T47D (cell line): ENCODE measurements around the gene DAND5.
"Not testable (repeated sequence)": the region's sequence is repeated elsewhere in the genome, so short reads cannot be mapped to it uniquely, and the experiment has no call there.

ENCODE experiments used
- DNase-seq, 2 experiments: peaks; one replicate each; pipeline versions ENCODE4 v3.0.0 to v3.0.0-alpha.2; 2011 to 2012; ENCODE audit warnings: low read depth in 1 of 2, low spot score in 1 of 2
- JUND ChIP-seq: IDR thresholded peaks from 2 replicates; pipeline ENCODE4 v1.6.1; 2012; ENCODE audit warnings: low read depth
- in situ Hi-C: cut with HindIII; loops from 2 replicates; pipeline ENCODE4 v1.10.0; 2016; ENCODE audit warnings: low sequenced_read_pairs, low pct_unique_long_range_greater_than_20kb

The DAND5 gene

DNA sequence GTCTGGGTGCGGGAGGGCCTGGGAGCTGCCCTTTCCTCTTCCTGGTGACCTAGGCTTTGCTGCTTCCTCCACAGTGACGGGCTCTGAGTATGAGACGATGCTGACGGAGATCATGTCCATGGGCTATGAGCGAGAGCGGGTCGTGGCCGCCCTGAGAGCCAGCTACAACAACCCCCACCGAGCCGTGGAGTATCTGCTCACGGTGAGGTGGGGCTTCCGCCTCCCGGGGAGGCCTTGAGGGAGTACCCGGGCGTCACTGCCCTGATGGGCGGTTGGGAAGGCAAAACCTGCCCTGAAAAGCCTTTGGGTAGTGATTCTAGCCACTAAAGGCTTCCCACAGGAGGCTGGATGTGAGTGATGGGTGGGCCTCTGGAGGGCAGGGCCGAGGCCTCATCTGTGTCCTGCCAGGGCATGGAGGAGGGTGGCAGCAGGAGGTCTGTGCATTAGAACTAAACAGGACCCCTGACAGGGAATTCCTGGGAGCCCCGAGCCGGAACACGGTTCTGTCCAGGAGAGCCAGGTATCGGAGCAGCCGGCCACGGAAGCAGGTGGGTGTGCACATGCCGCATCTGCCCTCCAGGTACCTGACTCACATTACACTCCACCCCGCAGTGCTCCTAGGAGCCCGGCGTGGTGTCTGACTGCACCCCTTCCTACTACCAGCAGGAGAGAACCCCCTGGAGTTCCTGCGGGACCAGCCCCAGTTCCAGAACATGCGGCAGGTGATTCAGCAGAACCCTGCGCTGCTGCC is 20.6 kb upstream of the DAND5 start:
- no peak for TF ChIP-seq JUND
- no peak for DNase-seq
- in situ Hi-C loops, result no loop called here

DNA sequence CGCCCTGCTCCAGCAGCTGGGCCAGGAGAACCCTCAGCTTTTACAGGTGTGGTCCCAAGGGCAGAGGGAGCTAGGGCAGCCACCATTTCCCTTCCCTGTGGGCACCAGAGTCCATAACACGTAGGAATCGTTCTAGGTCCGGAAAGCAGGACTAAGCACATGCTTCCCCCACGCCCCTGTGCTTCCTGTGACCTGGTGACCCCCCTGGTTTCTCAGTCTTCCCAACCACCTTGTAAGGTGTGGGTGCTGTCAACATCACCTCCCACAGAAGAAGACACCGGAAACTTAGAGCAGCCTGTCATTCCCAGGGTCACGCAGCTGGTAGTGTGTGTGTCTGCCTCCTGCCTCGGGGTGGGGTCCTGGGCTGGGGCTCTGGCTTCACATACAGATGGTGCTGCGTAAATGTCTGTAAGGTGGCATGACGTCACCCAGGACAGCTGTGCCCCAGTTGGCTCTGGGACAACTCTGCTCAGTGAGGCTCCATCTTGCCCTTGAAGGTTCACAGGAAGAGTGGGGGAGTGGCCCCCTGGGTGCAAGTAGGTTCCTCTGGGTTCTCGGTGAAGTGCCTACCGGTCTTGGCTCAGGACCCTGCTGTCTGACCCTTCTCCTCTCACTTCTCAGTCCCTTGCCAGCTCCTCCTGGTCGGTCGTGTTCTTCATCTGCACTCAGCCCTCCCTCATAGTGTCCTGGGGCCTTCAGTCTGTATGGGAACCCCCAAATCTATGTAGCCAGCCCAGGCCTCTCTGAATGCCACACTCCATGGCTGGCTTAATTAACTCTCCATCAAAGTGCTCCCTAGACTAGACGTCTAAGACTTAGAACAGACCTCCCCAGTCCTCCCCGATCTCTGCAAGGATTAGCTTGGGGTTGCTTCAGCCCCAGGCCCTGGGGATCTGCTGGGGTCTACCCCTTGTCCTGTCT is 19.8 kb upstream of the DAND5 start:
- in situ Hi-C loops, result no loop called here
- no peak for DNase-seq

DNA sequence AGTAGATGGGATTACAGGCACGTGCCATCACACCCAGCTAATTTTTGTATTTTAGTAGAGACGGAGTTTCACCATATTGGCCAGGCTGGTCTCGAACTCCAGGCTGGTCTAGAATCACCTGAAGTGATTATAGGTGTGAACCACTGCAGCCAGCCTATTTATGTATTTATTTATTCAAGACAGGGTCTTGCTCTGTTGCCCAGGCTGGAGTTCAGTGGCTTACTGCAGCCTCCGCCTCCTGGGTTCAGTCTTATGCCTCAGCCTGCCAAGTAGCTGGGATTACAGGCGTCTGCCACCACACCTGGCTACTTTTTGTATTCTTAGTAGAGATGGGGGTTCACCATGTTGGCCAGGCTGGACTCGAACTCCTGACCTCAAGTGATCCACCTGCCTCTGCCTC is 17.3 kb upstream of the DAND5 start:
- in situ Hi-C loops, DNase-seq: not testable (repeated sequence)

More for the DNA sequence above, 19.8 kb upstream of the DAND5 start:
- TF ChIP-seq JUND, result no peak

DNA sequence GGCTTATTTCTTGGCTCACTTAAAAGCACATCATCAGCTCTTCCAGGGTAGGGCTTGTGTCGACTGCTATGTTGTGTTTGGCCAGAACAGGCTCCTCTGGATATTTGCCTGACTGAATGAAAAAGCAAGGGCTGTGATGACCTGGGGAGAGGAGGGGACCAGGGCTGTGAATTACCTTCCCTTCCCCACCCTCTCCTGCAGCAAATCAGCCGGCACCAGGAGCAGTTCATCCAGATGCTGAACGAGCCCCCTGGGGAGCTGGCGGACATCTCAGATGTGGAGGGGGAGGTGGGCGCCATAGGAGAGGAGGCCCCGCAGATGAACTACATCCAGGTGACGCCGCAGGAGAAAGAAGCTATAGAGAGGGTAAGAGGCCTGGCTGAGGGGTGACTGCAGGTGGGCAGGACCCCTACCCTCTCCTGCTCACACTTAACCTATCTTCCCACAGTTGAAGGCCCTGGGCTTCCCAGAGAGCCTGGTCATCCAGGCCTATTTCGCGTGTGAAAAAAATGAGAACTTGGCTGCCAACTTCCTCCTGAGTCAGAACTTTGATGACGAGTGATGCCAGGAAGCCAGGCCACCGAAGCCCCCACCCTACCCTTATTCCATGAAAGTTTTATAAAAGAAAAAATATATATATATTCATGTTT is 16.8 kb upstream of the DAND5 start:
- in situ Hi-C loops, result no loop called here
- DNase-seq, result no peak

DNA sequence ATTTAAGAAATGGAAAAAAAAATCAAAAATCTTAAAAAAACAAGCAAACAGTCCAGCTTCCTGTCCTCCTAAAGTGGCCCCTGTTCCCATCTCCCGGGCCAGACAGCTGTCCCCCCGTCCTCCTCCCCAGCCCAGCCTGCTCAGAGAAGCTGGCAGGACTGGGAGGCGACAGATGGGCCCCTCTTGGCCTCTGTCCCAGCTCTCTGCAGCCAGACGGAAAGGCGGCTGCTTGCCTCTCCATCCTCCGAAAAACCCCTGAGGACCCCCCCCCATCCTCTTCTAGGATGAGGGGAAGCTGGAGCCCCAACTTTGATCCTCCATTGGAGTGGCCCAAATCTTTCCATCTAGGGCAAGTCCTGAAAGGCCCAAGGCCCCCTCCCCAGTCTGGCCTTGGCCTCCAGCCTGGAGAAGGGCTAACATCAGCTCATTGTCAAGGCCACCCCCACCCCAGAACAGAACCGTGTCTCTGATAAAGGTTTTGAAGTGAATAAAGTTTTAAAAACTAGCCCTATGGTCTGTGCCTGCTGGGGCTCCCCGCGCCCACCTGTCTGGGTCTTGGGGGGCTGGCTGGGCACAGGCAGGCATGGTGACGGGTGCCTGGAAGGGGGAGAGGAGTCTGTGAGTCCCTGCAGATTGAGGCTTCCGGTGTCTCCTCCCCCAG is 16.1 kb upstream of the DAND5 start:
- no peak for DNase-seq
- in situ Hi-C loops, result no loop called here
- TF ChIP-seq JUND, result no peak

More for the DNA sequence above, 16.8 kb upstream of the DAND5 start:
- no peak for TF ChIP-seq JUND

DNA sequence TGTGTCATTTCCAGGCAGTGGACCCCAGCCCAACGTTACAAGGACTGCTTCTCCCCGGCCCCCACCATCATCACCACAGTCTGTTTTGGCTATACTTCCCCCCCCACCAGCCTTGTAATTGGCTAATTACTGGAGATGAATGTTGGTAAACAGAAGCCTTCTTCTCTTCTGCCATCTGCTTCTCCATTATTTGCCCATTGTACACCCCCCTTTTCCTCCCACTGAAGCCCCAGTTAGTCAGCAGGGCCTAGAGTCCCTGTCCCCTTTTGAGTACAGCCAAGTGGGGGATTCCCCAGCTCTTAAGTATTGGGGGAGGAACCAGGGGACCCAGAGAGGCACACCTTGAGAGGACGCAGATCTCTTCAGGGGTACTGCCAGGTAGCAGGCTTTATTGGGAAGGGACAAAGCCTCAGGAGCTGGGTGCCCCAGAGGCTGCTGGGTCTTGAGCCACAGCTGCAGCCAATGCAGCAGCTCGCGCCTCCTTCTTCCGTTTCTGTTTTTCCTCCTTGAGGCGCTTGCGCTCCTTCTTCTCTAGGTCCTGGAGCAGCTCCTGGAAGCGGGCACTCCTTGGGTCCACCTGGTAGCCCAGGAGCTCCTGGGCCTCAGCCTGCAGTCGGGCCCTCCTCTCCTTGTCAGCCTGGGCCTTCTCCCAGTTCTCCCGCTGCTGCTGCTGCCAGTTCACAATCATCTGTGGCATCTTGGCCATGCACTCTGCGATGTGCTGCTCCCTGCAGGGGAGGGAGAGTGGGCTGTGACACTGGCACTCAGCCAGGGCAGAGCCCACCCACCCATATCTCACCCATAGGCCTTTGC is 15.4 kb upstream of the DAND5 start:
- DNase-seq, result no peak
- TF ChIP-seq JUND, result no peak
- in situ Hi-C loops, result no loop called here

DNA sequence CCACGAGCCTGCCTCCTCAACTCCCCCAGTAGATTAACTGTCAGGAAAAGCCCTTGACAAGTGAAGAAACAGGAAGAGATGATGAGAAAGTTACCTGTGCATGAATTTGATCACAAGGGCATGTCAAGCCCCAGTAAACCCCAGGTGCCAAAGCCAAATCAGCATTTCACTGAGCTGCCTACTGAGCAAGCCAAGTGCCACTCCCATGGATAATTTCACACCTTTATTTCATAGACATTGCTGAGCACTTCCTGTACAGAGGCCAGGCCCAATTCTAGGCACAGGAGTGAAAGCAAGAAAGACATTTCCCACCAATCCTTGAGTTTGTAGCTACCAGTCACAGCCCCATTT is 14.8 kb upstream of the DAND5 start:
- in situ Hi-C loops, result no loop called here
- DNase-seq, result no peak
- no peak for TF ChIP-seq JUND

DNA sequence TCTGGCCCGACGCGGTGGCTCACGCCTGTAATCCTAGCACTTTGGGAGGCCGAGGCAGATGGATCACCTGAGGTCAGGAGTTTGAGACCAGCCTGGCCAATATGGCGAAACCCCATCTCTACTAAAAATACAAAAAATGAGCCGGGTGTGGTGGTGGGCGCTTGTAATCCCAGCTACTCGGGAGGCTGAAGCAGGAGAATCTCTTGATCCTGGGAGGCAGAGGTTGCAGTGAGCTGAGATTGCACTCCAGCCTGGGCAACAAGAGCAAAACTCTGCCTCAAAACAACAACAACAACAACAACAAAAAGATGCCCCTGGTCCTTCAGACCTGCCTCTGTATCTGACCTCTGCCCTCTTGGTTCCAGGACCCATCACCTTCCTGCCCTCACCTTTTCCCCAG is 13.8 kb upstream of the DAND5 start:
- in situ Hi-C loops, DNase-seq: not testable (repeated sequence)

DNA sequence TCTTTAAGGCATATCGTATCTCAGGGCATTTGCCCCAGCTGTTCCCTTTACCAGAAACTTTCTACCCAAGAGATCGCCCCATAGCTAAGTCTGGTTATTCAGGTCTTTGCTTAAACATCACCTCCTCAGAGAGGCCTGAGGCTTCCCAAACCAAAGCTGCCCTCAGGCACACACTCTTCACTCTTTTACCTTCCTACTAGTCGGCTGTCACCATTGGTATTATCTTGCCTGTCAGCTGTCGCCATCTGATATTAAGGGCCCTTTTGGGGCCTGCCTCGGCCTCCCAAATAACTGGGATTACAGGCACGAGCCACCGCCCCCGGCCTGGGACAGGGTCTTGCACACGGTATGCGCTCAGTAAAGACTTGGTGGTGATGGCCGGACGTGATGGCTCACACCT is 13.4 kb upstream of the DAND5 start:
- TF ChIP-seq JUND, result no peak
- in situ Hi-C loops, result no loop called here
- peak in 1 of 2 experiments; percentile 54 for DNase-seq

DNA sequence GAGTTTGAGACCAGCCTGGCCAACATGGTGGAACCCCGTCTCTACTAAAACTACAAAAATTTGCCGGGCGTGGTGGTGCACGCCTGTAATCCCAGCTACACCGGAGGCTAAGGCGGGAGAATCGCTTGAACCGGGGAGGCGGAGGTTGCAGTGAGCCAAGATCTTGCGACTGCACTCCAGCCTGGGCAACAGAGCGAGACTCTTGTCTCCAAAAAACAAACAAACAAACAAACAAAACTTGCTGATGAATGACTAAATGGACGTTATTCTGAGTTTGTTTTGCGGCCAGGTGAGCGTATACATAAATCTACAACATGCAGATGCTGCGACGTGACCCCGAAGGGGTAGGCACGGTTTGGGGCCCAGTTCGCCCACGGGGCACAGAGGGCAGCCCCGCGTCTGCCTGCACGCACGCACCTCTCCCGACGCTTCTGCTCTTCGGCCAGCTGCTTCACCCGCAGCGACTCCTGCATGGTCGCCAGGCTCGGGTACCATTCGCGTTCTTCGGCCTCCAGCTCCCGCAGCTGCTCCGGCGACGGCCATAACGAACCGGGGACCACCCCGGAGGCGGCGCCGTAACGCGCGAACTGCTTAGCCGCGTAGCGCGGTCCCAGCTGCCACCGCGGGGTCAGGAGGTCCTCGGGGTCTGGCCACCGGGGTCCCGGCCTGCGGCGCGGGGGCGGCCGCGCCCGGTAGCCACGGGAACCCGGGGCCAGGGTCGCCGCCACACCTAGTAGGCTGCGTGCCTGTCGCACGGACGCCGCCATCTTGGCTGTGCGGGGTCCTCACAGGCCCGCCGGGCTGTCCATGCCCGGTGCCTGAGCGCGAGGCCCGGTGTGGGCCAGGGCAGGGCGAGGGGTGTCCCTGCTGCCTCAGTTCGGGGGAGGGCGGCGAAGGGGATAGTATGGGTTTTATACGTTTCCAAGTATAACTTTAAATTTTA is 12.7 kb upstream of the DAND5 start, which contains the start of gene GADD45GIP1:
TSS of gene GADD45GIP1 (minus strand) at position 778 of the 943 bp plus-strand sequence. CDS start at position 767, 11 bp downstream.
- in situ Hi-C loops, result no loop called here
- no peak for TF ChIP-seq JUND
- DNase-seq, result peak in 1 of 2 experiments; percentile 83

DNA sequence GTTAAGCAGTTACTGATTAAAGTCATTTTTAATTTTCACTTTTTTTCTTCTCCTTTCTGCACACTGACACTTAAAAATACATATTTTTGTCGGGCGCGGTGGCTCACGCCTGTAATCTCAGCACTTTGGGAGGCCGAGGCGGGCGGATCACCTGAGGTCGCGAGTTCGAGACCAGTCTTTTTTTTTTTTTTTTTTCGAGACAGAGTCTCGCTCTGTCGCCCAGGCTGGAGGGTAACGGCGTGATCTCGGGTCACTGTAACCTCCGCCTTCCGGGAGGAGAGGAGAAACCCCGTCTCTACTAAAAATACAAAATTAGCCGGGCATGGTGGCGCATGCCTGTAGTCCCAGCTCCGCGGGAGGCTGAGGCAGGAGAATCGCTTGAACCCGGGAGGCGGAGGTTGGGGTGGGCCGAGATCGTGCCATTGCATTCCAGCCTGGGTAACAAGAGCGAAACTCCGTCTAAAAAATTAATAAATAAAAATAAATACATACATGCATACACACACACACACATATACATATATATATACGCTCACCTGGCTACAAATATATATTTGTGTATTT is 11.9 kb upstream of the DAND5 start:
- DNase-seq, in situ Hi-C loops: not testable (repeated sequence)
